Measurements from ENCODE around the gene KCNIP3.

Gene KCNIP3

DNA sequence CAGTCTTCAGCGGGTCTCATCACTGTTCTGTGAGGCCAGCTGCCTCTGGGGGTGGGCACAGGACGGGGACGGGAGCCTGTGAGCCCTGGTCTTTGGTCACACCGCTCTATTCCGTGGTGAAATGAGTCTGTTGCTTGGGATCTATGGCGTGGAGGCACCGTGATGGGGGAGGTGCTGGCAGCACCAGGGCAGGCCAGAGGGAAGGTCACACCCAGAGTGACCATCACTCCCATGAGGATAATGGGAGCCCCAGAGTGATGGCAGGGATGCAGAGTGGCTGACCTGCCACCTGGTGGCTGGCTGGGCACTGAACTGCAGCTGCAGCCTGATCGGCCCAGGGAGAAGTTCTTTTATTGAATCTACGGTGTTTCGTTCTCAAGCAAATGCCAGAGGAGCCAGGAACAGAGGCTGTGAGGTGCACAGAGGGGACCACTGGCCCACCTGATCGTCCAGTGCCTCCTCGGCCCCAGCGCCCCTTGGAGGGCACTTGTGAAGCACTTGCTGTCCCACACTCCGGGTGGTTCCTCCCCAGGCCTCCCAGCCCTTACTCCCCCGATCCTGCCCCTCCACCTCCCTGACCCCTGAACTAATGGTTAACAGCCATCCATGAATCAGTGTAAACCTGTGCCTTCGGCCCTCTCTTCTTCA, 17.9 kb downstream of the KCNIP3 start:
- no peak for DNase-seq

GRCh38 chr2:95315801-95316411, 18.8 kb downstream of the KCNIP3 start:
- DNase-seq = no peak

- DNase-seq = no peak
Measured at GRCh38 chr2:95316466-95317122, 19.4 kb downstream of the KCNIP3 start.

- DNase-seq = no peak
Measured at GRCh38 chr2:95317123-95317500, 20.0 kb downstream of the KCNIP3 start.

DNA sequence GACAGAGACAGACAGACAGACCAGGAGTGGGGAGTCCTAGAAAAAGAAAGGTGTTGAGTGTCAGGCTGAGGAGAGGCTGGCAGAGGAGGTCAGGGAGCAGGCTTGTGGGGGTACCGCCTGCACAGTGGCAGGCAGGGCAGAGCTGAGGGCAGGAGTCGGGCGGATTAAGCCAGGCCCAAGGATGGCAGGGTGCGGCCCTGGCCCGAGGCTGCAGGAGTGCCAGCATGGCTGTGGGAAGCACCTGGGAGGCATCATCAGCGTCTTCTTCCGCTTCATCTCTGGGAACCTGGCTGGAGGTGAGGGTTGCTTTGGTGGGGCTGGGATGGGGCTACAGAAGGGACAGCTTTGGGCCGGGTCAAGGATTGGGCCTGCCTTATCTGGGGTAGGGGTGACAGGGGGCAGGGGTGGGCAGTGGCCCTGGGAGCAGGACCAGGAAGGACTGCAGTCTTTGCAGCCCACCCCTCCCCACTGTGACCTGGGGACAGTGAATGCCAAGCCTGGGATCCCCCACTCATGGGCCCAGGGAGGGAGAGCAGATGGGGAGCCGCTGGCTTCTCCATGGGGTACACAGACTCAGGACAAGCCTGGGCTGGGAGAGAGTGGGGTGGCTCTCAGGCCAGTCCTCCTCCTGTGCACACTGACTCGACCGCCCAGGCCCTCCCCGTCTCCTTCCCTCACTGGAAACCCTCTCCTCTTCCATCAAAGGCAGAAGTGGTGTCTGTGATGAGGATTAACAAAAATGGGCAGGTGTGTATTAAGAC, 20.7 kb downstream of the KCNIP3 start:
- no peak for DNase-seq

GRCh38 chr2:95318431-95319220, 21.5 kb downstream of the KCNIP3 start:
- DNase-seq = no peak

DNA sequence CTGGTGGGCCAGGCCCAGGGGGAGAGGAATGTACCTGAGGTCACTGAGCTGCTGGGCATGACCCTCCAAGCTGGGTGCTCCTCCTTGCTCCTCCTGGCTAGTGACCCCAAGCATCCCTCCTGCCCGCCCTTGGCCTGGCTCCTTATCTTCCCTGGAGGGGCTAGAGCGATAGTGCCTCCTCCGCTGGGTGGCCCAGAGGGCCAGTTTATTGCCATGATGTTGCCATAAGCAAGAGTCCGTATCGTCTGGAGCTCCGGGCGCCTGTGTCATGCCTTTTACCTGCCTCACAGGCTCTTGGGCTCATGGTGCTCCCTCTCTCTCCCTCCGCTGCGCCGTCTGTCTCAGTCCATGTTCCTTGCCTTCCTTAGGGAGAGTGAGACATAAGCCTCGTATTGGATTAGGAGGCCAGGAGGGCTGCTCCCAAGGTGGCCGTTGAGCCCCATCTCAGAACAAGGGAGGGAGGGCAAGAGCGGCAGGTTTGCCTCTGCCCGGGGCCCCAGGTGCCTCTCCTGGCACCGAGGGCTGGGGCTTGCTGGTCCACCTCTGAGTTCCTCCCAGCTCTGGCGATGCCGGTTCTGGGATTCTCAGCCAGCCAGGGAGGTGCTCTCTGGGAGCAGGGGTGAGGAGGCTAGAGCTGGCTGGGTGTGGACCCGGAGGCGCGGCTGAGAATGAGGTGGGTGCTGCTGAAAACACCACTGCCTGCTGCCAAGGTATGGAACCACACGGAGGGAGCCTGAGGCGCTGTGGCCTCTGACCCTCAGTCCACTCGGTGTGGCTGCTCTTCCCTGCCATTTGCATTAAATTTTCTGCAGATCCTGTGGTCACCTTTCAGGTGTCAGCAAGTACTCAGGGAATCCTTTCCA, 22.6 kb downstream of the KCNIP3 start:
- no peak for DNase-seq

DNA sequence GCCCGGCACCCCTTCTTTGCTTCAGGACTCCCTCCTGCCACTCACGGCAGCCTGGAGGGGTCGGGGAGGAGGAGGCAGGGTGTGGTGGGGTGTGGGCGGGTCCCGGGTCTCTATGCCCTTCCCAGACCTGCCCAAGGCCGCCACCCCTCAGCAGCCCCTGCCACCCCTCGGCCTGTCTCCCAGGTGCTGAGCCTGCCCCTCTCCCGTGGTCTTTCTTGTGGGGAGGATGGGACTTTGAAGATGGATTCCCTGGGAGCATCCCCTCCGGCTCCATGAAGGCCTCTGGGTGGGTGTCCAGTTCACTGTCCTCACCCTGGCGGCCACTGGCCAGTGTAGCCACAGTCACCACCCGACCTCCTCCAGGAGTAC, 23.2 kb downstream of the KCNIP3 start:
- no peak for DNase-seq

- DNase-seq = no peak
Measured at GRCh38 chr2:95320986-95321767, 24.0 kb downstream of the KCNIP3 start.

DNA sequence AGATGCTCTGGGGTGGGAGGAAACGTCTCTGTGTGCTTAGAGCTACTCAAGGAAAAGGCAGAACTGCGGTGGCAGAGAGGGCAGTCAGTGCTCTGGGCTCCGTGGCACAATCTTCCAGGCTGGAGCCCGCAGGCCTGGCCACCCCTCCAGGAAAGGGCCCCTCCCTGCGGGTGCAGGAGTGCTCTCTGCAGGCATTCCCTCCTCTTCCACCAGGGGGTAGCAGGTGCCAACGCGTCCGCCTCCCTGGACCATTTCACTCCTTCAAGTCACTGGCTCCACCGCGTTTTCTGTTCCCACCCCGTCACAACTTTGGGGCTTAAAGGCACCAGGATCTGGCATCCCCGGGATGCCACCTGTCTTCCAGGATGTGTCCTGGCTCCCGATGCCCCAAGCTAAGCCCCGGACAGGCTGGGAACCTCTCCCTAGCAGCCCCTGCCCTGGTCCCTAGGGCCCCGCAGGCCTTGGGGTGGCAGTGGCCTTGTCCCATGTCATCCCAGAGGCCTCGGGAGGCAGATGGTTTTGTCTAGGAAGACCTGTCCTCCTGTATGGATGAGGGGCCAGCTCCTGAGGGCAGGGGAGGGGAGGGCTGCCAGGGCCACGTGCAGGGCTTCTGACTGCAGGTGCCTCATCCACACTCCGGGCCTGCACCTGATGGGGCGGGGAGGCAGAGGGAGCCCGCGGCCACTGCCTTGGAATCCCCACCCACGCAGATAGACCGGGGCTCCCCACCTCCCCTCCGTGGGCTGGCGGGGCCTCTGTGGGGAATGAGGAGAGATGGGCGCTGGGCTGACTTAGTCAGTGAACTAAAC, 26.4 kb downstream of the KCNIP3 start:
- no peak for DNase-seq

- no peak for DNase-seq
Measured at GRCh38 chr2:95325026-95325425, 27.9 kb downstream of the KCNIP3 start.

DNA sequence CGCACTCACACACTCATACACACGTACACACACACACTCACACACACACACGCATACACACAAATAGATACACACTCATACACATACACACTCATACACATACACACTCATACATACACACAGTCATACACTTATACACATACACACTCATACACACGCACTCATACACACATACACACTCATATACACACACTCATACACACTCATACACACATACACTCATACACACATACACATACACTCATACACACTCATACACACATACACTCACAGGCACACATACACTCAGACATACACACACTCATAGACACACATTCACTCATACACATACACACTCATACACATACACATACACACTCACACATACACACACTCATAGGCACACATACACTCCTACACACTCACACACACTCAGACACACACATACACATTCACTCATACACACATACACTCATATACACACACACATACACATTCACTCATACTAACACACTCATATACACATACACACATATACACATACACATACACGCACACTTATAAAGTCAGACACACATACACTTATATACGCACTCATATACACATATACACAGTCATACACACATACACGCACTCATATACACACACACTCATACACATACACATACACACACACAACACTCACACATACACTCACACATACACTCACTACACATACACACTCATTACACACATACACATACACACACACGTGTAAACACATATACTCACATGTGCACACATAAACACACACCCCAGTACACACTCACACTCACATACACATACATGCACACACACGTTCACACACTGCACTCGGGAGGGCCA, 28.7 kb downstream of the KCNIP3 start:
- no peak for DNase-seq

DNA sequence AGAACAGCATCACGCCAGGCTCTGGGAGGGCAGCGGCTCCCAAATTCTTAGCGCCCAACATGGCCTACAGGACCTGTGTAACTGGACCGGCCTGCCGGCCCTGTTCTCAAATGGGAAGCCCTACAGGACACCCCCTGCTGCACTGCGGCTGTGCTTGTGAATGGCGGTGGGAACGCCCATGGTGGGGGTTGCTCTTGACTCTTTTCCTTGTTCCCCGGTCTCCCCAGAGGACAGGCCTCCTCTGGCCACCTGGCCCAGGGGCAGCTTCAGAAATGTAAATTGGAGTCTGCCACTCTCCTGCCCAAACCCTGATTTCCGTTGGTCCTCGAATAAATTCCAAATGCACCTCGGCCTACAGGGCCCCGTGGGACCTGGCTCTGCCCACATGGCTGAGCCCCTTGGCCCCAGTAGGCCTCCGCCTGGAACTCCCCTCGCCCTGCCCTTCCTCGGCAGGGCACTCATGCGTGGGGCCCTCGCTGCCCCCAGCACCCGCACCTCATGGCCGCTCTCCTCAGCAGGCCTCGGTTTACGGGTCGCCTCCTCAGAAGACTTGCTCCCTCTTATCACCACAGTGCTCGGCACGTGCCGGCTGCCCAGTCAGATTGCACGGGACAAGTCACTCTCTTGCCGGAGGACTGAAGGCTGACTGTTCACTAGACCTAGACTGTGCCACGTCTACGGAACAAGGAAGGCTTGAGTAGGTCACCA, 29.4 kb downstream of the KCNIP3 start:
- no peak for DNase-seq

GRCh38 chr2:95327861-95328260, 30.7 kb downstream of the KCNIP3 start:
- DNase-seq = no peak

DNA sequence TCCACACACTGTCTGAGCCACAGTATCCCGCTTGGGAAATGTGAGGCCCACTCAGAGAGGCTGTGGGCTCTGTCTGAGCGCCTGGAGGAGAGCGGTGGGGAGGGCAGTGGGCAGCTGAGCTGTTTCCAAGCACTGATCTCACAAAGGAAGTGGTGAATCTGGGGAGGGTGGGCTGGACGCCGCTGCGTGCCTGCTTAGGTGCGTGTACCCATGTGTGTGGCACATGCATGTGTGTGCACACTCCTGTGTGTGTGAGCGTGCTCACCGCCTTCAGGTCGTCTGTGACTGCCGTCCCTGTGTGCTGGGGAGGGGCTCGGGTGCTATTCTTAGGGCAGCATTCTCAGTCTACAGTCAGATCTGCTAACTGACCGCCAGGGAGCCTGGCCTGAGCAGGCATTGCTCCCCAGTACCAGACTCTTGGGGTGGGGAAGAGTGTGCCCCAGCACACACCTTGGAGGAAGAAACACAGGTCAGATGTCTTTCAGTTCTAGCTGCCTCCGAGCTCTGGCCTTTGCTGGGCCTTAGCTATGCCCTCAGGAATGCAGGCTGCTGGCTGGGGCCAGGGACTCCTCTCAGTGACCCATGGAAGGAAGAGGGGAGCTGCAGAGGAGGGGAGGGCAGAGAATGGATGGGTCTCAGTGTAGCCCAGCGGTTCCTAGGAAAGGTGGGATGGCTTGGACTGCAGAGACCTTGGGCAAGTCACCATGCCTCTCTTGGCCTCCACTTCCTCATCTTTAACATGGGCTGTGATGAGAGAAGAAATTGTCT, 31.4 kb downstream of the KCNIP3 start:
- no peak for DNase-seq

DNA sequence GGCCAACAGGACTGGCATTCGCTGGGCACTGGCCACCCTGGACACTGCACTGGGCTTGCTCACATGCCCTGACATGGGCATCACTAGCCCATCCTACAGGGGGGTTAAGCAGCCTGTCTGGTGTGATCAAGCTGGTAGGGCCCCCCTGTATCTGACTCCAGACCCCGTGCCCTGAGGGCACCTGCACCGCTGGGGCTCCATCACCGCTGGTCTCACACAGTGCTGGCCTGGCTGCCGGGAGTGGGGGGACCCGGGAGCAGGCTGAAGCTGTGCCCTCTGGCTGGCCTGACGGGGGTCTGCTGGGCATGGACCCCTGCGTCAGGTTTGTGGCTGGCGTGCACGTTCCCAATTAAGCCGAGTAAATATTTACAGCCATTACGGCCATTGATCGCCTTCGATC, 32.3 kb downstream of the KCNIP3 start:
- no peak for DNase-seq

GRCh38 chr2:95329891-95330793, 33.0 kb downstream of the KCNIP3 start:
- DNase-seq = no peak

Data from activated effector memory CD4-positive, alpha-beta T cell treated with Interleukin-2 at 50 U/mL for 16 hours (primary cell).